Vagina (tissue), 2 donors: ENCODE results near the gene APLF.
"Not testable (repeated sequence)": the region's sequence is repeated elsewhere in the genome, so short reads cannot be mapped to it uniquely, and the experiment has no call there.

Experiments
- POLR2A ChIP-seq, 2 donors: fragments of 450-650 bp; IDR thresholded peaks; one replicate each; pipeline ENCODE4 v1.6.1; 2017; ENCODE audit warnings: antibody characterized with exemption in 2 of 2, mild to moderate bottlenecking in 2 of 2, moderate library complexity in 2 of 2
- POLR2AphosphoS5 ChIP-seq, 2 donors: sonication (generic); formaldehyde crosslinking; IDR thresholded peaks; one replicate each; pipeline ENCODE4 v1.9.0; 2017; ENCODE audit warnings: antibody characterized with exemption in 2 of 2, mild to moderate bottlenecking in 2 of 2, low read depth in 1 of 2; ENCODE audit not compliant: insufficient read depth in 1 of 2
- TF ChIP-seq, protein P1 (sequence below), 3 experiments: fragments of 450-650 bp in 2 of 3; fragments of 200-600 bp in 1 of 3; sonication (generic) in 1 of 3; IDR thresholded peaks; one replicate each; pipeline ENCODE4 v1.5.1; 2017 to 2019; ENCODE audit warnings: antibody characterized with exemption in 3 of 3, mild to moderate bottlenecking in 2 of 3, moderate library complexity in 2 of 3

GRCh38 chr2:68526943-68527342 lies 59.6 kb downstream of the APLF start:
- TF ChIP-seq, protein P1, sequence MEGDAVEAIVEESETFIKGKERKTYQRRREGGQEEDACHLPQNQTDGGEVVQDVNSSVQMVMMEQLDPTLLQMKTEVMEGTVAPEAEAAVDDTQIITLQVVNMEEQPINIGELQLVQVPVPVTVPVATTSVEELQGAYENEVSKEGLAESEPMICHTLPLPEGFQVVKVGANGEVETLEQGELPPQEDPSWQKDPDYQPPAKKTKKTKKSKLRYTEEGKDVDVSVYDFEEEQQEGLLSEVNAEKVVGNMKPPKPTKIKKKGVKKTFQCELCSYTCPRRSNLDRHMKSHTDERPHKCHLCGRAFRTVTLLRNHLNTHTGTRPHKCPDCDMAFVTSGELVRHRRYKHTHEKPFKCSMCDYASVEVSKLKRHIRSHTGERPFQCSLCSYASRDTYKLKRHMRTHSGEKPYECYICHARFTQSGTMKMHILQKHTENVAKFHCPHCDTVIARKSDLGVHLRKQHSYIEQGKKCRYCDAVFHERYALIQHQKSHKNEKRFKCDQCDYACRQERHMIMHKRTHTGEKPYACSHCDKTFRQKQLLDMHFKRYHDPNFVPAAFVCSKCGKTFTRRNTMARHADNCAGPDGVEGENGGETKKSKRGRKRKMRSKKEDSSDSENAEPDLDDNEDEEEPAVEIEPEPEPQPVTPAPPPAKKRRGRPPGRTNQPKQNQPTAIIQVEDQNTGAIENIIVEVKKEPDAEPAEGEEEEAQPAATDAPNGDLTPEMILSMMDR (IDR thresholded peaks at IDR 0.05), result not testable (repeated sequence)
- not testable (repeated sequence) for TF ChIP-seq POLR2AphosphoS5 (IDR thresholded peaks at IDR 0.05; ENCODE audit: insufficient read depth in 1 of 2, low read depth in 1 of 2); POLR2A (IDR thresholded peaks at IDR 0.05)
